HAP-1 (cell line): ENCODE data around the gene ELMOD3.

ENCODE experiments used
- DNase-seq, 2 experiments: peaks; one replicate each; pipeline ENCODE4 v3.0.0-alpha.2; 2016 to 2020; ENCODE audit warnings: low spot score in 2 of 2
- H3K27me3 ChIP-seq: fragments of 250-450 bp; sonication (Bioruptor Pico); 2 replicates; pipeline ENCODE4 v1.5.1; 2020; ENCODE audit warnings: low read depth, mild to moderate bottlenecking, moderate library complexity
- H3K36me3 ChIP-seq: fragments of 250-450 bp; sonication (Bioruptor Pico); replicated peaks from 2 replicates; pipeline ENCODE4 v1.5.1; 2020; ENCODE audit warnings: mild to moderate bottlenecking
- H3K4me1 ChIP-seq: fragments of 250-450 bp; sonication (Bioruptor Pico); 2 replicates; pipeline ENCODE4 v1.5.1; 2020; ENCODE audit warnings: mild to moderate bottlenecking
- H3K4me3 ChIP-seq: fragments of 250-450 bp; sonication (Bioruptor Pico); 2 replicates; pipeline ENCODE4 v1.5.1; 2020; ENCODE audit warnings: mild to moderate bottlenecking, moderate library complexity
- H3K9me3 ChIP-seq: fragments of 250-450 bp; sonication (Bioruptor Pico); 2 replicates; pipeline ENCODE4 v1.5.1; 2020; ENCODE audit warnings: mild to moderate bottlenecking, moderate library complexity
- in situ Hi-C: fragments of 300-500 bp; cut with MboI; formaldehyde crosslinking; loops from 3 replicates; pipeline ENCODE4 v1.14.3; 2020; ENCODE audit warnings: low sequenced_read_pairs, inconsistent platforms, mixed read lengths

The ELMOD3 gene

DNA sequence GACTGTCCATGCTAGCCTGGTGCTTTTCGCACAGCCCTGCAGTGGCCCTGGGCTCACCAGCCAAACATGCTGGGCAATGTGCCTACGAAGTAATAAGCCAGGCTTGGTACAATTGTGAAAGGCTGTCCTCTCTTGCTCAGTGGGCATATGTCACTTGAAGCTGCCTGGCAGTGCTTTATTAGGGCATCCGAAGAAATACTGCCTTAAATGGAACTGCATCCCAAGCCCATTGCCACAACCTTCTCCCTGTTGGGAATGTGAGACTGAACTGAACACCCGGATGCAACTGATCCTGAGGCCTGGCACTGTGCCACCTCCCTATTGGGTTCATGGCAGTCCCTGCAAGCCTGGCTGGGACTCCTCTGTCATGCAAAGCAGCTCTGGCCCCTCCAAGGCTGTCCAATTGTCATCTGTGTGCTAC lies 39.7 kb downstream of the ELMOD3 start:
- in situ Hi-C loops, result no loop called here
- H3K4me1 ChIP-seq, result no peaks in the 10 kb centered on the region
- H3K27me3 ChIP-seq, result no peaks in the 10 kb centered on the region
- H3K9me3 ChIP-seq, result no peaks in the 10 kb centered on the region
- DNase-seq, result peak in 1 of 2 experiments; percentile 59
- no peaks in the 10 kb centered on the region; the same call in 1 of the 2 replicates for H3K36me3 ChIP-seq
- no peak overlapping the region for H3K4me3 ChIP-seq

DNA sequence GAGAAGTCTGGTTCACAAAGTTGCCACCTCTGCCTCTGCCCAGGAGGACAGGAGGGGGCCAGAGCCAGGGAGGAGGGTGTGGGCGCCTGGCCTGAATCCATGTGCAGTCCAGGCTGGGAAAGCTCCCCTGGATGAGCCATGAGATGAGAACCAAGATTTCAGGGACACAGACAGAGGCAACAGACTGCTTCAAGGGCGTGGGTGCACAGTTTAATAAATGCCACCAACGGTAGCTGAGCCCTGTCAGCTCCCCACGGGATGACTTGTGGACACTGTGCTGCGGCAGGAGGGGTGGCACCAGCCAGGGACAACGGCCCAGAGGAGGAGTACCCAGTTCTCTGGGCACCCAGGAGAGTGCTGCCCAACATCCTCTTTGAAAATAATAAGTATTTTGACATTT lies 40.4 kb downstream of the ELMOD3 start:
- H3K4me3 ChIP-seq, result no peak overlapping the region
- H3K36me3 ChIP-seq, result no peaks in the 10 kb centered on the region; the same call in 1 of the 2 replicates
- no peak for DNase-seq
- H3K27me3 ChIP-seq, result no peaks in the 10 kb centered on the region
- H3K4me1 ChIP-seq, result no peaks in the 10 kb centered on the region
- in situ Hi-C loops, result no loop called here
- H3K9me3 ChIP-seq, result no peaks in the 10 kb centered on the region

DNA sequence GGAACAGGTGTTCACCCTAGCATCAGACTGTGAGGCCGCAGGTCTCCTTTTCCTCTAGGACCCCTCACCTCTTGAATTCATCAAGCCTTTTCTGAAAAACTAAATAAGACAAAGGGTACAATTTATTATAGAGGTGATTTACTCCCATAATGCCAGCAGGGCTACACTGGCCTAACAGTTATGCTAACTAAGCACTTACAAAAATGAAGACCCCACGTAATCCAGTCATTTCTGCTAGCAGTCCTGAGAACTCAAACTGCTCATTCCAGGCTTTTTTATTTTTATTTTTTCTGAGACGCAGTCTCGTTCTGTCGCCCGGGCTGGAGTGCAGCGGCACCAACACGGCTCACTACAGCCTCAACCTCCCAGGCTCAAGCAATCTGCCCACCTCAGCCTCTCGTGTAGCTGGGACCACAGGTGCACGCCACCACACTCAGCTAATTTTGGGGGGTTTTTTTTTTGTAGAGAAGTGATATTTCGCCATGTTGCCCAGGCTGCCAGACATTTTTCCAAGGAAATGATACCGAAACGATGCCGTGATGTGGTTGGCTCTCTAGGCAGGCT lies 41.4 kb downstream of the ELMOD3 start:
- in situ Hi-C loops, result no loop called here
- Histone ChIP-seq H3K9me3 (no peaks in the 10 kb centered on the region), H3K4me3 (no peak overlapping the region), H3K27me3 (no peaks in the 10 kb centered on the region), H3K36me3 (no peaks in the 10 kb centered on the region; the same call in 1 of the 2 replicates), H3K4me1 (no peaks in the 10 kb centered on the region)
- no peak for DNase-seq

DNA sequence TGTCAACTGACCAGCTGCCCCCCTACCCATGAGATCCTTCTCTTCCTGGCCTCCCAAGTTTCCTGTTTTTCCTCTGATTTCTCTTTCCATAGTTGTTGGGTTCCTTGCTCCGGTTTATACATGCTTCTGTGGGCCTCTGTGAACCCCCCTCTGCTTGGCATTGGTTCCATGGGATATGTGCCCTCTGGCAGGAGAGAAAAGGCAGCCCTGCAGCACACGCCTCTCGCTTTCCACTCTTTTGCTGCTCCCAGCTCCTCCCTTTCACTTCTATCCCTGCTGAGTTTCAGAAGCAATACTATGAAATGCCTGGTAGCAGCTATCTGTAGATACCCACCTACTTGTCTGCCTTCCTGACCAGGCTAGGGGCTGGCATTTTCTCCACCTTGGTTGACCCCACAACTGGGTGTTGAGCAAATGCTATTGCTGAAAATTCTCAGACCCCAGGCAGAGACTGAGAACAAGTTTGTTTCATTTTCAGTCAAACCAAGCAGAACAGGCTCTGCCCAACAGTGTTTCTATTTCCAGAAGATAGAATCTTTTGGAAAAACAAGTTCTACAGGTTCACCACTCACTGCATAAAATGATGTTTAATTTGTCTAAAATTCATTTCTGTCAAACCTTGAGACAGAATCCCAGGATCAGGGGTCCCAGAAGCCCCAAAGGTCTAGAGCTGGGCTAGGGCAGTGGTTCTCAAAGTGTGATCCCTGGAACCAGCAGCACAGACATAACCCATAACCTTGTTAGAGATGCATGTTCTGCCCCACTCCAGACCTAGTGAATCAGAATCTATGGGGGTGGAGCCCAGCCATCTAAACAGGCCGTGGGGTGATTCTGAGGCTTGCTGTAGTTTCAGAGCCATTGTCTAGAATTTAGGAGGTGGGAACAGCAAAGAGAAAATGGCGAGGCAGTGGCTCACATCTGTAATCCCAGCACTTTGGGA lies 42.2 kb downstream of the ELMOD3 start:
- in situ Hi-C loops, result no loop called here
- Histone ChIP-seq H3K27me3 (no peaks in the 10 kb centered on the region), H3K4me3 (no peak overlapping the region), H3K36me3 (no peaks in the 10 kb centered on the region), H3K9me3 (no peaks in the 10 kb centered on the region), H3K4me1 (no peaks in the 10 kb centered on the region)
- DNase-seq, result no peak

DNA sequence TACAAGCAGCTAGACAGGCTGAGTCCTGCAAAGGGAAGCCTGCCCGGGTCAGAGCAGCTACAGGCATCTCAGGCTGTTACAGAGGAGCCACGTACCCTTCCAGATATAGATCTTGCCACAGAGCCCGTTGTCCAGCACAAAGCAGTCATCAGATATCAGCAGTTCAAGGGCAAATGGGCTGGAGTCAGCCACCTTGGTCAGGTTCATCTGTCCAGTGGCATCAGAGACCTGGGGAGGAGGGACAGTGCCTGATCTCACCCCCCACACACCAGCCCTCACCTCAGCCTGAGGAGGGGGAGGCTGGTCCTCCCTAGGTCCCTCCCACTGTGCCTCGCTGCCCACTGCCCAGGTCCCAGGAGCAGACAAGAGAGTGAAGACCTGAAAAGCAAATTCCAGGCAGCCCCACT lies 43.4 kb downstream of the ELMOD3 start:
- no peaks in the 10 kb centered on the region for H3K36me3 ChIP-seq
- H3K4me3 ChIP-seq, result no peak overlapping the region
- in situ Hi-C loops, result no loop called here
- H3K27me3 ChIP-seq, result no peaks in the 10 kb centered on the region
- no peaks in the 10 kb centered on the region for H3K9me3 ChIP-seq
- DNase-seq, result no peak
- H3K4me1 ChIP-seq, result no peaks in the 10 kb centered on the region

DNA sequence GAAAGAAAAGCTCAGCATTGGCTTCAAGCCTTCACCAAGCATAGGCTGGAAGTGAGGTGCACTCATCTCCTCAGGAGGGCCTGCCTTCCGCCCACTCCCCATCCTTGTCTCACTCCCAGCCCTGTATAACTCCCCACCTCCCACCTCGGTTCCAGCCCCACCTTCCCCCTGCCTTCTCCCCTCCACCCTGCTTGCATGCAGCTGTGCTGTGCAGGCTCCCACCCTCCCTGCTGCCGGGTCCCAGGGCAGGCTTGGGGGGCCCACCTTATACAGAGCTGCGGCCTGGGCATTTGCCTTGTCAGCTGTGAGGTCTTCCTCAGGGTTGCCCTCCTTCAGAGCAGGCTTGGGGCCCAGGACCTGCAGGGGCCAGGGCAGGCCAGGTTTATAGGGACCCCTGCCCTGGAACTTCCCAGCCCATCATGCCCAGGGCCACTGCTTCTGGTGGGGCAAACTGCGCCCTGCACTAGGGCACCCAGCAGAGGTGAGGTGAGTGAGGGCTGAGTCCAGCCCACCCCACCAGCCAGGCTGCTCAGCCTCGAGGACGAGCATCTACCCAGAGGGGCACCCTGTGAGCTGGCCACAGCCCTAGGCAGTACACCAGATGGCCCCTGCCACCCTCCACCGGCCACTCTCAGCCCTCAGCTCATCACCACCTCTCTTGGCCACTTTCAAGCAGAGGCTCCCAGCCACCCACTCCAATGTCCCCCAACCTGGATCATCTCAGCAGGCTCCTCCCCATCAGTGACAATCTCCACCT lies 44.0 kb downstream of the ELMOD3 start:
- in situ Hi-C loops, result no loop called here
- H3K36me3 ChIP-seq, result no peaks in the 10 kb centered on the region
- no peak for DNase-seq

DNA sequence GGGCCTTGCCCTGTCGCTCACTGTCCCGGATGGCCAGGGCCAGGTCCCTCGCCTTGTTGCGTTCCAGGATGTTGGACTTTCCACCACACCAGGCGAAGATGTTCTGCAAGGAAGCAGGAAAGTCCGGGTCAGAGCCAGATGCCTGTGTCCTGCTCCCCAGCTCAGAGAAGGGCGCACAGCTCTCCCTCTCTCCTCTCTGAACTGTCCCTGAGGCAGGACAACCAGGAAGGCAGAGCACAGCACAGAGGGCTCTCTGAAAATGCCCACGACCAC lies 44.5 kb downstream of the ELMOD3 start:
- peaks cover 5% of the 10 kb centered on the region for H3K9me3 ChIP-seq
- H3K36me3 ChIP-seq, result no peaks in the 10 kb centered on the region
- H3K4me1 ChIP-seq, result no peaks in the 10 kb centered on the region
- no peaks in the 10 kb centered on the region for H3K27me3 ChIP-seq
- H3K4me3 ChIP-seq, result no peak overlapping the region
- in situ Hi-C loops, result no loop called here
- DNase-seq, result no peak

More for the DNA sequence above, 44.0 kb downstream of the ELMOD3 start:
- Histone ChIP-seq H3K27me3 (no peaks in the 10 kb centered on the region), H3K4me3 (no peak overlapping the region), H3K4me1 (no peaks in the 10 kb centered on the region), H3K9me3 (peaks cover 5% of the 10 kb centered on the region)

DNA sequence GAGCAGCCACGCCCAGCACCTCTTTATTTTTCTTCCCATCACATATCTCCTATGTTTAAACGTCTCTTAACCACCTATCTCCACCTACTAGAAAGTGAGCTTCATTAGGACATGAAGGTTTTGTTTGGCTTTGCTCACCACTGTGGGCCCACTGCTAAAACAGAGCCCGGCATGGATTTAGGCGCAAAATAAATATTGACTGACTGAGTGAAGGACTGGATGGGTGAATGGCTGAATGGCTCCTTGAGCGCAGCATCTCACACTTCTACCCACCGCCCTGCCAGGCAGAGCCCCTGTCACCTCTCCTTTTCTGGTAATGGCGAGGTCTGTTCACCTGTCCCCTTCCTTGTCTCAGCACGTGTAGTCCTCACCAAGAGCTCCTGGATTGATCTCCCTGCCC lies 45.5 kb downstream of the ELMOD3 start:
- DNase-seq, result no peak
- in situ Hi-C loops, result no loop called here
- peaks cover 10% of the 10 kb centered on the region for H3K9me3 ChIP-seq
- H3K27me3 ChIP-seq, result no peaks in the 10 kb centered on the region
- no peaks in the 10 kb centered on the region; the same call in 1 of the 2 replicates for H3K4me1 ChIP-seq
- H3K4me3 ChIP-seq, result no peak overlapping the region
- no peaks in the 10 kb centered on the region for H3K36me3 ChIP-seq

DNA sequence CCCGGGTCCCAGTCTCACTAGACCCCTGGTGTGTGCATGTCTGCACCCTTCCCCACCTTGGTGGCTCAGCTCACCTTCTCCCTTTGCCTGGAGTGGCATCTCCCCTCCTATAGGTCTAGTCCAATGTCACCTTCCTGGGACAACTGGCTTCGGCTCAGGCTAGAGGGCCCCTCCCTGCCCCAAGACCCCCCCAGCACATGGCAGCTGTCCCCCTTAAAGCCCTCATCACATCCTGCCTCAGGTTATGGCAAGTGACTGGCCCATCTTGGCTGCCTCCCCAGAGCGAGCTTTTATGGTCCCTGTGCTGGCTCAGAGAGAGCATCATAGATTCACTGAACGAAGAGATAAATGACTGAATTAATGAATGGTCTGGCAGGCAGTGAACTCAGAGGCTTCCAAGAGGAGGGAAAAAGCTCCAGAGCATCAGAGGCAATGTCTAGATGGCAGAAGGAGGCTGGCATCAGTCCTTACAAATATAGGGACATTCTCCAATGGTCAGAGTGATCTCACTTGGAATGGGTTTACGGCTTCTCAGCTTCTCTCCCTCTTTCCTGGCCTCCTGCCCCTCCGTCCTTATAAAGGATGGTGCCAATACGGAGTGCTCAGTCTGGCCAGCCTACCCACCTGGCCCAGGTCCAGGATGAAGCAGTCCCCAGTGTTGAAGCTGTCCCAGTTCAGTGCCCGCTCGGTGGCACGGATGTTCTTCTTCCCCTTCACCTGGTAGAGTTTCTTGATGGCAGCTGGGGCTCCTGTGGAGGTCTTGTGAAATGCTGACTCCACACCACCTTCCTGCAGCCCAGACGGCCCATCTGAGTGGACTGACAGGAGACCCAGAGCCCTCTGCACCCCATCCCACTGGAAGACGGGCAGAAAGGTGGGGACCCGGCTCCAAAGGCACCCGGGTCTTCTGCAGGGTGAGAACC lies 46.2 kb downstream of the ELMOD3 start:
- DNase-seq, result no peak
- peaks cover 10% of the 10 kb centered on the region for H3K9me3 ChIP-seq
- no peak overlapping the region for H3K4me3 ChIP-seq
- H3K27me3 ChIP-seq, result no peaks in the 10 kb centered on the region
- no peaks in the 10 kb centered on the region; the same call in 1 of the 2 replicates for H3K4me1 ChIP-seq
- no peaks in the 10 kb centered on the region for H3K36me3 ChIP-seq
- in situ Hi-C loops, result no loop called here

DNA sequence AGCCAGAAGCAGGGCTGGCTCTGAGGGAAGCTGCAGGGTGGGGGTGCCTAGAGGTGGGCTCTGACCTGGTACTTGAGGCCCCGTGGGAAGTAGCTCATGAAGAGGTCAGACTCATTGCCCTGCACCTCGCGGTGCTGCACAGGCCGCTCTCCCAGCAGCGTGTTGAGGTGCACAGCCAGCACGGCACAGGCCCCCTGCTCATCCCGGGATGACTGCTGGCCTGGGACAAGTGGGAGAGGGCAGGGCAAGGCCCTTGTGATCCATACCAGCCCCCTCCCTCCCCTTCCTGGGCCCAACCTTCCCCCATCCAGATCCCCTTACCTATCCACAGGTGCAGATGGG lies 46.9 kb downstream of the ELMOD3 start:
- Histone ChIP-seq H3K9me3 (peaks cover 10% of the 10 kb centered on the region), H3K4me3 (no peak overlapping the region), H3K27me3 (no peaks in the 10 kb centered on the region), H3K4me1 (no peaks in the 10 kb centered on the region; the same call in 1 of the 2 replicates), H3K36me3 (no peaks in the 10 kb centered on the region)
- in situ Hi-C loops, result no loop called here
- no peak for DNase-seq

DNA sequence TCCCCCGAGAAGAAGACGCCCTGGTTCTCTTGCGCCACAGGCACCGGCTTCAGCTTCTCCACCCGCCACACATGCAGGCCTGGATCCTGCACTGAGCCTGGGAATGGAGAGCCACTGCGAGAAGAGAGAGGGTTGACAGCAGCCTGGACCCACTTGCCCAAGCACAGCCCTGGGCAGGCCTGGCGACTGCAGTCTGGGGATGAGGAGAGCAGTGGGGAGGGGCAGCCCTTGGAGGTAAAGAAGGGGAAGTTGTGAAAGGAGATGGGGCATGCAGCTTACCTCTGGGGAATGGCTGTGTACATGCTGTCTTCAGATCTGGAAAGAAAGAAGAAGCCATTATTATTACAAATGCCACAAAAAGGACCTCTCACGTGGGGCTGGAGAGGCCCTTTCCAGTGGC lies 47.3 kb downstream of the ELMOD3 start:
- H3K9me3 ChIP-seq, result peaks cover 10% of the 10 kb centered on the region
- no peaks in the 10 kb centered on the region for H3K27me3 ChIP-seq
- no peak overlapping the region for H3K4me3 ChIP-seq
- in situ Hi-C loops, result no loop called here
- no peak for DNase-seq
- no peaks in the 10 kb centered on the region; the same call in 1 of the 2 replicates for H3K4me1 ChIP-seq
- no peaks in the 10 kb centered on the region for H3K36me3 ChIP-seq

DNA sequence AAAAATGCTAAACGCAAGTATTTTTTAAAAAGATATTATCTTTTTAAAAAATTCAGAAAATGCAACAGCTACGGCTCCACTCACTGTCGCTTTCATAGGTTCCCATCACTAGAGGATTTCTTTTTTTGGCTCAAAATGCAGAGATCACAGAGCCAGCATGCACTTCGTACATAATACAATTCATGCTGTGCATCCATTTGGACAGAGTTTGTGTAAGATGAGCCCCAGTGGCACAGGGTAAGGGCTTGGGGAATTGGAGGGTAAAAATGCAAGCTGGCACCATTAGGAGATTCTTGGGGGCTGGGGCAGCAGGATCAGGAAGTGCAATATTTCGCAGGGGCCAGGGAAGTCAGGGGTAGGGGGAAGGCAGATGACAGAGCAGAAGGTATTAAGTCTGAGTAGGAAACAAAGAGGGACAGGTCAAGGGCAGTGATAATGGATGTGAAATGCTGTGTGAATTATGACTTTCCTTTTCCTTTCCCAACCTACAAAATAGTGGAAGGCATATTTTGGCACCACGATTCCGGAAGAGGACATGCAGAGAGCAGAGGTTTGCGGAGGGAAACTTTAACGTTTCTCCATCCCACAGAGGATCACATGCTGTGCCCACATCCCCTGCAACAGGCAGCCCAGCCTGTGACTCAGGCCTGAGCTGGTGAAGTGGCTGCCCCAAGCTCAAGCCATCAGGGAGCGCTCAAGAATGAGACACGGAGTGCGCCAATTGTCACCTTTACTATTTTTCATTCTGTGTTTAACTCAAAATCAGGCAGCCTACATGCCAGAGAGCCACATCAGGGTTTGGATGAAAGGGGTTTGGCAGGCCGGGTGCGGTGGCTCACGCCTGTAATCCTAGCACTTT lies 50.9 kb downstream of the ELMOD3 start:
- Histone ChIP-seq H3K36me3 (no peaks in the 10 kb centered on the region), H3K9me3 (peaks cover 10% of the 10 kb centered on the region), H3K27me3 (no peaks in the 10 kb centered on the region), H3K4me3 (no peak overlapping the region), H3K4me1 (peaks cover 6% of the 10 kb centered on the region)
- in situ Hi-C loops, result no loop called here
- DNase-seq, result no peak
